ENCODE results near the gene KRTAP10-10. TPM values are rescaled to one million over a fixed set of nuclear protein-coding genes. Genes with fewer than 3 reads are reported as not detected.

The KRTAP10-10 gene
- total RNA-seq, 2 donors from 2014 or later: not detected

- H3K36me3 ChIP-seq (ENCODE audit: control insufficient read depth, insufficient read depth, low read length): no peaks in the 10 kb centered on the region
- 76 to 80% methylated on average over 1 of the region's 1 CpG for WGBS, 2 experiments (ENCODE audit: insufficient coverage in 1 of 2, insufficient read length in 1 of 2)
- Mint-ChIP-seq H3K27me3 (ENCODE audit: insufficient read depth) (peaks cover 4% of the 10 kb centered on the region), H3K4me1 (peaks cover 10% of the 10 kb centered on the region), H3K4me3 (no peak overlapping the region), H3K27ac (no peak overlapping the region), H3K36me3 (ENCODE audit: low read depth) (no peaks in the 10 kb centered on the region), H3K9me3 (peaks cover 16% of the 10 kb centered on the region)
- H3K27ac ChIP-seq (ENCODE audit: low read depth, low read length): no peak overlapping the region
- no peak for DNase-seq
- H3K27me3 ChIP-seq (ENCODE audit: control insufficient read depth, insufficient read depth, low read length, poor library complexity, severe bottlenecking): no peaks in the 10 kb centered on the region
- no peaks in the 10 kb centered on the region for H3K4me1 ChIP-seq (ENCODE audit: control insufficient read depth, insufficient read depth, low read length)
- H3K9me3 ChIP-seq (ENCODE audit: control insufficient read depth, low read length): peaks cover 6% of the 10 kb centered on the region
- TF ChIP-seq CTCF (conservative IDR thresholded peaks at IDR 0.05): no peak
- H3K4me3 ChIP-seq (ENCODE audit: low read length): no peak overlapping the region
- no peak overlapping the region for H3K9ac ChIP-seq (ENCODE audit: extremely low read depth, low read length, poor library complexity, severe bottlenecking)
Observed at GRCh38 chr21:44656868-44657267, 19.7 kb downstream of the KRTAP10-10 start.

GRCh38 chr21:44657635-44658540, 20.7 kb downstream of the KRTAP10-10 start, which contains the start of gene KRTAP12-3:
Gene KRTAP12-3, plus strand, starts transcription at chr21:44657932. Its CDS starts 48 bp downstream, at chr21:44657980.
- H3K9ac ChIP-seq (ENCODE audit: extremely low read depth, low read length, poor library complexity, severe bottlenecking): no peak within 1 kb of the TSS
- peaks cover 6% of the 10 kb centered on the region for H3K9me3 ChIP-seq (ENCODE audit: control insufficient read depth, low read length)
- Mint-ChIP-seq H3K27me3 (ENCODE audit: insufficient read depth) (peaks cover 4% of the 10 kb centered on the region), H3K27ac (no peak within 1 kb of the TSS), H3K36me3 (ENCODE audit: low read depth) (no peaks in the 10 kb centered on the region), H3K9me3 (peaks cover 16% of the 10 kb centered on the region), H3K4me1 (peaks cover 10% of the 10 kb centered on the region), H3K4me3 (no peak within 1 kb of the TSS)
- H3K27me3 ChIP-seq (ENCODE audit: control insufficient read depth, insufficient read depth, low read length, poor library complexity, severe bottlenecking): no peaks in the 10 kb centered on the region
- no peak within 1 kb of the TSS for H3K27ac ChIP-seq (ENCODE audit: low read depth, low read length)
- H3K36me3 ChIP-seq (ENCODE audit: control insufficient read depth, insufficient read depth, low read length): no peaks in the 10 kb centered on the region
- DNase-seq: no peak
- WGBS, 2 experiments (ENCODE audit: insufficient coverage in 1 of 2, insufficient read length in 1 of 2): 86 to 92% methylated on average over 26 of the region's 26 CpGs
- no peak for TF ChIP-seq CTCF (conservative IDR thresholded peaks at IDR 0.05)
- H3K4me1 ChIP-seq (ENCODE audit: control insufficient read depth, insufficient read depth, low read length): no peaks in the 10 kb centered on the region
- no peak within 1 kb of the TSS for H3K4me3 ChIP-seq (ENCODE audit: low read length)

- Histone ChIP-seq H3K9me3 (ENCODE audit: control insufficient read depth, low read length) (peaks cover 6% of the 10 kb centered on the region), H3K36me3 (ENCODE audit: control insufficient read depth, insufficient read depth, low read length) (no peaks in the 10 kb centered on the region), H3K27me3 (ENCODE audit: control insufficient read depth, insufficient read depth, low read length, poor library complexity, severe bottlenecking) (no peaks in the 10 kb centered on the region), H3K9ac (ENCODE audit: extremely low read depth, low read length, poor library complexity, severe bottlenecking) (no peak overlapping the region), H3K27ac (ENCODE audit: low read depth, low read length) (no peak overlapping the region), H3K4me3 (ENCODE audit: low read length) (no peak overlapping the region), H3K4me1 (ENCODE audit: control insufficient read depth, insufficient read depth, low read length) (no peaks in the 10 kb centered on the region)
- Mint-ChIP-seq H3K9me3 (peaks cover 13% of the 10 kb centered on the region), H3K27me3 (ENCODE audit: insufficient read depth) (peaks cover 4% of the 10 kb centered on the region), H3K27ac (no peak overlapping the region), H3K4me1 (peaks cover 10% of the 10 kb centered on the region), H3K4me3 (no peak overlapping the region), H3K36me3 (ENCODE audit: low read depth) (no peaks in the 10 kb centered on the region)
- TF ChIP-seq CTCF (conservative IDR thresholded peaks at IDR 0.05): no peak
- whole genome bisulfite sequencing, 2 experiments (ENCODE audit: insufficient coverage in 1 of 2, insufficient read length in 1 of 2): 89% methylated on average over 5 of the region's 5 CpGs; no CpG with 5 or more reads in 1 of the 2 experiments
- no peak for DNase-seq
Observed at GRCh38 chr21:44658541-44658910, 21.4 kb downstream of the KRTAP10-10 start.

Data from endodermal cell (in vitro differentiated cells).